ENCODE results near the gene EML5.

GRCh38 chr14:88695870-88696269 lies 96.9 kb downstream of the EML5 start:
- TF ChIP-seq CTCF (IDR thresholded peaks at IDR 0.05; ENCODE audit: poor library complexity) (no peak), EZH2 (IDR thresholded peaks at IDR 0.05; ENCODE audit: borderline replicate concordance) (no peak)
